ENCODE data around the gene TNNT1. TPM values are rescaled to one million over a fixed set of nuclear protein-coding genes. Genes with fewer than 3 reads are reported as not detected.

The TNNT1 gene, protein sequence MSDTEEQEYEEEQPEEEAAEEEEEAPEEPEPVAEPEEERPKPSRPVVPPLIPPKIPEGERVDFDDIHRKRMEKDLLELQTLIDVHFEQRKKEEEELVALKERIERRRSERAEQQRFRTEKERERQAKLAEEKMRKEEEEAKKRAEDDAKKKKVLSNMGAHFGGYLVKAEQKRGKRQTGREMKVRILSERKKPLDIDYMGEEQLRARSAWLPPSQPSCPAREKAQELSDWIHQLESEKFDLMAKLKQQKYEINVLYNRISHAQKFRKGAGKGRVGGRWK
- total RNA-seq, result not detected
- not detected for polyA plus RNA-seq (ENCODE audit: insufficient read depth, low read depth, low replicate concordance)
- long read RNA-seq, donor 1, result 0 reads
- long read RNA-seq, donor 2, result 0 reads
- long read RNA-seq, donor 3, result 0 reads
- long read RNA-seq, donor 4, result 0 reads
- long read RNA-seq, donor 5, result 0 reads
- long read RNA-seq, donor 6, partial matches to known transcripts, result 0 of 1 reads
- long read RNA-seq, donor 6, other reads (novel, unspliced or antisense), result 0 of 1 reads
- long read RNA-seq, donor 7, result 0 reads
- long read RNA-seq, donor 8, partial matches to known transcripts, result 0 of 1 reads
- long read RNA-seq, donor 8, other reads (novel, unspliced or antisense), result 0 of 1 reads
- long read RNA-seq, donor 9, partial matches to known transcripts, result 0 of 2 reads
- long read RNA-seq, donor 9, other reads (novel, unspliced or antisense), result 0 of 2 reads
- long read RNA-seq, donor 10, result 0 reads

- H3K4me1 ChIP-seq (ENCODE audit: control insufficient read depth in 2 of 3, insufficient read depth in 2 of 3, low read depth in 1 of 3, low read length in 3 of 3), result no peaks in the 10 kb centered on the region
- TF ChIP-seq, protein P1, sequence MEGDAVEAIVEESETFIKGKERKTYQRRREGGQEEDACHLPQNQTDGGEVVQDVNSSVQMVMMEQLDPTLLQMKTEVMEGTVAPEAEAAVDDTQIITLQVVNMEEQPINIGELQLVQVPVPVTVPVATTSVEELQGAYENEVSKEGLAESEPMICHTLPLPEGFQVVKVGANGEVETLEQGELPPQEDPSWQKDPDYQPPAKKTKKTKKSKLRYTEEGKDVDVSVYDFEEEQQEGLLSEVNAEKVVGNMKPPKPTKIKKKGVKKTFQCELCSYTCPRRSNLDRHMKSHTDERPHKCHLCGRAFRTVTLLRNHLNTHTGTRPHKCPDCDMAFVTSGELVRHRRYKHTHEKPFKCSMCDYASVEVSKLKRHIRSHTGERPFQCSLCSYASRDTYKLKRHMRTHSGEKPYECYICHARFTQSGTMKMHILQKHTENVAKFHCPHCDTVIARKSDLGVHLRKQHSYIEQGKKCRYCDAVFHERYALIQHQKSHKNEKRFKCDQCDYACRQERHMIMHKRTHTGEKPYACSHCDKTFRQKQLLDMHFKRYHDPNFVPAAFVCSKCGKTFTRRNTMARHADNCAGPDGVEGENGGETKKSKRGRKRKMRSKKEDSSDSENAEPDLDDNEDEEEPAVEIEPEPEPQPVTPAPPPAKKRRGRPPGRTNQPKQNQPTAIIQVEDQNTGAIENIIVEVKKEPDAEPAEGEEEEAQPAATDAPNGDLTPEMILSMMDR (IDR thresholded peaks at IDR 0.05; ENCODE audit: borderline replicate concordance, extremely low read depth, insufficient read depth), result no peak
- no peak within 1 kb of the TSS for H3K4me3 ChIP-seq (ENCODE audit: low read length in 3 of 3)
- H3K27me3 ChIP-seq (ENCODE audit: control insufficient read depth, insufficient read depth, low read length), result peaks cover 5% of the 10 kb centered on the region
- no peak within 1 kb of the TSS for H3K9ac ChIP-seq (ENCODE audit: low read length in 3 of 3)
- H3K27ac ChIP-seq (ENCODE audit: low read depth in 2 of 2, low read length in 2 of 2), result no peak within 1 kb of the TSS
- FAIRE-seq, result no peak
- peak in 2 of 5 donors; percentile 50 for DNase-seq
- intact Hi-C loops (cut with DNase I), result loop anchor here (10.0 kb wide), 2 partner anchors 275 to 355 kb away; no protein-coding TSS in a partner anchor
- peaks cover 0 to 5% (median 0%) of the 10 kb centered on the region in 3 donors for H3K9me3 ChIP-seq (ENCODE audit: control insufficient read depth in 2 of 3, insufficient read depth in 1 of 3, low read length in 3 of 3)
- H3K36me3 ChIP-seq (ENCODE audit: control insufficient read depth in 2 of 3, insufficient read depth in 3 of 3, low read length in 3 of 3), result no peaks in the 10 kb centered on the region
Measured at GRCh38 chr19:55149078-55150003, at the start of gene TNNT1. Gene TNNT1 (minus strand): TSS chr19:55149206. CDS start chr19:55147157, 2,049 bp downstream.

GRCh38 chr19:55198651-55199050 is 49.6 kb upstream of the TNNT1 start:
- Histone ChIP-seq H3K27ac (ENCODE audit: low read depth in 2 of 2, low read length in 2 of 2) (no peak overlapping the region), H3K9me3 (ENCODE audit: control insufficient read depth in 2 of 3, insufficient read depth in 1 of 3, low read length in 3 of 3) (no peaks in the 10 kb centered on the region), H3K9ac (ENCODE audit: low read length in 3 of 3) (no peak overlapping the region), H3K4me3 (ENCODE audit: low read length in 3 of 3) (no peak overlapping the region), H3K27me3 (ENCODE audit: control insufficient read depth, insufficient read depth, low read length) (no peaks in the 10 kb centered on the region), H3K4me1 (ENCODE audit: control insufficient read depth in 2 of 3, insufficient read depth in 2 of 3, low read depth in 1 of 3, low read length in 3 of 3) (no peaks in the 10 kb centered on the region), H3K36me3 (ENCODE audit: control insufficient read depth in 2 of 3, insufficient read depth in 3 of 3, low read length in 3 of 3) (no peaks in the 10 kb centered on the region)
- DNase-seq (no peak), FAIRE-seq (no peak)
- TF ChIP-seq, protein P1 (IDR thresholded peaks at IDR 0.05; ENCODE audit: borderline replicate concordance, extremely low read depth, insufficient read depth), result no peak
- intact Hi-C loops (cut with DNase I), result no loop called here

DNA sequence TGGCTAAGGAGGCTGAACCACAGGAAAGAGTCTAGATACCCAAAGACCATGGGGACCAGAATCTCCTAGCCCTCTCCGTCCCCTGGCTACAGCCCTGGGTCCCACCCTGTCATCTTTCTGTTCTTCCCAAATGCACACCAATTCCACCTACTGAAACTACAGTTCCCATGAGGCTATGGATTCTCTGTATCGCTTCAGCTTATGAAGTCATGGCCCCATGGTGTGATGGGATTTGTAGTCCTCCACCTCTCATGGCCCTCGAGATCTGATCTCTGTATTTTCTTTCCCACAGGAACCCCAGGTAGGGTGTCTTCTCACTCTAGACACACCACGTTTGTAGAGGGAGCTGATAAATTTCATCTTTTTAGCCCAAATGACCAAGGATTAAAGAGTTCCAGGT is 48.5 kb upstream of the TNNT1 start:
- intact Hi-C loops (cut with DNase I), result no loop called here
- no peak for DNase-seq
- Histone ChIP-seq H3K36me3 (ENCODE audit: control insufficient read depth in 2 of 3, insufficient read depth in 3 of 3, low read length in 3 of 3) (no peaks in the 10 kb centered on the region), H3K4me3 (ENCODE audit: low read length in 3 of 3) (no peak overlapping the region), H3K9ac (ENCODE audit: low read length in 3 of 3) (no peak overlapping the region), H3K4me1 (ENCODE audit: control insufficient read depth in 2 of 3, insufficient read depth in 2 of 3, low read depth in 1 of 3, low read length in 3 of 3) (no peaks in the 10 kb centered on the region), H3K9me3 (ENCODE audit: control insufficient read depth in 2 of 3, insufficient read depth in 1 of 3, low read length in 3 of 3) (no peaks in the 10 kb centered on the region), H3K27me3 (ENCODE audit: control insufficient read depth, insufficient read depth, low read length) (no peaks in the 10 kb centered on the region), H3K27ac (ENCODE audit: low read depth in 2 of 2, low read length in 2 of 2) (no peak overlapping the region)
- TF ChIP-seq, protein P1 (IDR thresholded peaks at IDR 0.05; ENCODE audit: borderline replicate concordance, extremely low read depth, insufficient read depth), result no peak
- no peak for FAIRE-seq

All from kidney (tissue), 22 donors.